ENCODE results near the gene ADAMTSL3.
"Not testable (repeated sequence)": the region's sequence is repeated elsewhere in the genome, so short reads cannot be mapped to it uniquely, and the experiment has no call there.

ADAMTSL3 gene

GRCh38 chr15:84079885-84080777, 426.2 kb downstream of the ADAMTSL3 start:
- DNase-seq (ENCODE audit: low read depth in 2 of 3, low spot score in 2 of 3): peak; percentile 15 to 40 (median 16)

- not testable (repeated sequence) for DNase-seq (ENCODE audit: low read depth in 2 of 3, low spot score in 2 of 3)
These were observed 426.8 kb downstream of the ADAMTSL3 start for GRCh38 chr15:84080778-84081084.

- DNase-seq (ENCODE audit: low read depth in 2 of 3, low spot score in 2 of 3): no peak
These were observed 427.7 kb downstream of the ADAMTSL3 start for GRCh38 chr15:84081391-84082168.

- no peak for DNase-seq (ENCODE audit: low read depth in 2 of 3, low spot score in 2 of 3)
These were observed 428.8 kb downstream of the ADAMTSL3 start for GRCh38 chr15:84082739-84083138.

GRCh38 chr15:84086071-84086470, 432.1 kb downstream of the ADAMTSL3 start:
- not testable (repeated sequence) for DNase-seq (ENCODE audit: low read depth in 2 of 3, low spot score in 2 of 3)

Measured in activated CD8-positive, alpha-beta memory T cell treated with anti-CD3 and anti-CD28 coated beads for 48 hours (primary cell).